Right atrium auricular region (tissue), 2 donors: ENCODE results near the gene ITPKB. TPM values are rescaled to one million over a fixed set of nuclear protein-coding genes. Genes with fewer than 3 reads are reported as not detected.

Experiments used
- DNase-seq: peaks from one replicate; pipeline ENCODE4 v3.0.0-alpha.2; 2019; ENCODE audit warnings: low spot score
- H3K27ac ChIP-seq, 2 donors: fragments of 200-600 bp; sonication (generic); 1 replicate in 1 of 2; 2 replicates in 1 of 2; pipeline ENCODE4 v1.5.1; 2016 to 2019
- H3K27me3 ChIP-seq, 2 donors: fragments of 200-600 bp; sonication (generic); one replicate each; pipeline versions ENCODE4 v1.5.1 to v1.6.0; 2017 to 2019
- H3K36me3 ChIP-seq: fragments of 200-600 bp; sonication (generic); one replicate; pipeline ENCODE4 v1.5.1; 2016
- H3K4me1 ChIP-seq, 2 donors: fragments of 200-600 bp; sonication (generic); one replicate each; pipeline versions ENCODE4 v1.5.1 to v1.6.0; 2017 to 2019
- H3K4me3 ChIP-seq, 2 donors: fragments of 200-600 bp; sonication (generic); 1 replicate in 1 of 2; 2 replicates in 1 of 2; pipeline ENCODE4 v1.5.1; 2017 to 2019; ENCODE audit warnings: mild to moderate bottlenecking in 1 of 2, moderate library complexity in 1 of 2
- H3K9me3 ChIP-seq, 2 donors: fragments of 200-600 bp; sonication (generic); one replicate each; pipeline ENCODE4 v1.5.1; 2019
- CTCF ChIP-seq, 2 donors: fragments of 200-600 bp; sonication (generic); IDR thresholded peaks; one replicate each; pipeline ENCODE4 v1.5.1; 2019; ENCODE audit warnings: antibody characterized with exemption in 2 of 2
- total RNA-seq, 2 donors: library from RNA; depleted of rRNA; stranded (reverse); fragments of >200 nt; gene quantifications; one replicate each; pipeline ENCODE4 v1.1.0, GENCODE V29; 2016

ITPKB gene
- total RNA-seq, 2 donors from 2014 or later: 10.8 to 11.0 TPM

GRCh38 chr1:226733304-226733703, 5.8 kb downstream of the ITPKB start:
- H3K4me1 ChIP-seq: peaks cover 0 to 31% of the 10 kb centered on the region in 2 donors
- no peak for DNase-seq

GRCh38 chr1:226732856-226733291, 6.2 kb downstream of the ITPKB start:
- no peaks in the 10 kb centered on the region for H3K9me3 ChIP-seq
- no peak for TF ChIP-seq CTCF (IDR thresholded peaks at IDR 0.05)
- peak overlapping the region in 1 of 2 donors; percentile 80 for H3K4me3 ChIP-seq
- peaks cover 0 to 31% of the 10 kb centered on the region in 2 donors for H3K4me1 ChIP-seq
- no peak for DNase-seq
- peaks cover 10% of the 10 kb centered on the region for H3K36me3 ChIP-seq
- peak overlapping the region; percentile 32 to 87 for H3K27ac ChIP-seq
- H3K27me3 ChIP-seq: no peaks in the 10 kb centered on the region

More at GRCh38 chr1:226733304-226733703, 5.8 kb downstream of the ITPKB start:
- no peaks in the 10 kb centered on the region for H3K27me3 ChIP-seq
- no peaks in the 10 kb centered on the region for H3K9me3 ChIP-seq
- TF ChIP-seq CTCF (IDR thresholded peaks at IDR 0.05): no peak
- peak overlapping the region in 1 of 2 donors; percentile 80 for H3K4me3 ChIP-seq
- H3K36me3 ChIP-seq: peaks cover 10% of the 10 kb centered on the region
- H3K27ac ChIP-seq: peak overlapping the region; percentile 2 to 87

- Histone ChIP-seq H3K4me3 (no peak overlapping the region), H3K27ac (peak overlapping the region; percentile 20 to 23), H3K9me3 (no peaks in the 10 kb centered on the region), H3K36me3 (peaks cover 10% of the 10 kb centered on the region), H3K27me3 (no peaks in the 10 kb centered on the region), H3K4me1 (peaks cover 0 to 33% of the 10 kb centered on the region in 2 donors)
- DNase-seq: no peak
- TF ChIP-seq CTCF (IDR thresholded peaks at IDR 0.05): no peak
These were observed 7.7 kb downstream of the ITPKB start for GRCh38 chr1:226731257-226731893.

- Histone ChIP-seq H3K9me3 (no peaks in the 10 kb centered on the region), H3K36me3 (peaks cover 10% of the 10 kb centered on the region), H3K4me1 (peaks cover 0 to 33% of the 10 kb centered on the region in 2 donors), H3K27ac (peak overlapping the region in 1 of 2 donors; percentile 20), H3K4me3 (no peak overlapping the region), H3K27me3 (no peaks in the 10 kb centered on the region)
- TF ChIP-seq CTCF (IDR thresholded peaks at IDR 0.05): no peak
- DNase-seq: no peak
These were observed 8.2 kb downstream of the ITPKB start for GRCh38 chr1:226730836-226731235.

GRCh38 chr1:226730071-226730470, 9.0 kb downstream of the ITPKB start:
- no peak for DNase-seq
- TF ChIP-seq CTCF (IDR thresholded peaks at IDR 0.05): no peak
- Histone ChIP-seq H3K4me1 (peaks cover 0 to 35% of the 10 kb centered on the region in 2 donors), H3K4me3 (no peak overlapping the region), H3K9me3 (no peaks in the 10 kb centered on the region), H3K27me3 (no peaks in the 10 kb centered on the region), H3K27ac (no peak overlapping the region), H3K36me3 (peaks cover 4% of the 10 kb centered on the region)

- DNase-seq: no peak
- Histone ChIP-seq H3K27ac (no peak overlapping the region), H3K27me3 (no peaks in the 10 kb centered on the region), H3K9me3 (no peaks in the 10 kb centered on the region), H3K4me3 (no peak overlapping the region), H3K36me3 (no peaks in the 10 kb centered on the region), H3K4me1 (peaks cover 0 to 49% of the 10 kb centered on the region in 2 donors)
- no peak for TF ChIP-seq CTCF (IDR thresholded peaks at IDR 0.05)
These were observed 10.6 kb downstream of the ITPKB start for GRCh38 chr1:226728448-226728847.
